Right cardiac atrium (tissue), 5 donors: ENCODE measurements around the gene ATP6V1G1. TPM values are rescaled to one million over a fixed set of nuclear protein-coding genes. Genes with fewer than 3 reads are reported as not detected.
A peak's percentile ranks its signal among the peaks of the same experiment; 100 is the strongest.
"Not testable (repeated sequence)": the region's sequence is repeated elsewhere in the genome, so short reads cannot be mapped to it uniquely, and the experiment has no call there.

Experiments used
- ATAC-seq, 2 donors: fragments of 200-7000 bp; cut with Tn5 transposase; one replicate each; pipeline versions ENCODE4 v1.8.0 to v1.9.1; 2020; ENCODE audit warnings: moderate library complexity in 2 of 2, mild to moderate bottlenecking in 1 of 2
- DNase-seq, 3 donors: peaks; one replicate each; pipeline ENCODE4 v3.0.0-alpha.2; 2020
- H3K27ac ChIP-seq: one replicate; pipeline ENCODE4 v1.5.1; 2013; ENCODE audit warnings: mild to moderate bottlenecking, low read length, control low read depth, moderate library complexity
- H3K27me3 ChIP-seq: one replicate; pipeline ENCODE4 v1.6.1; 2013; ENCODE audit not compliant: control insufficient read depth, insufficient read depth
- H3K4me1 ChIP-seq: one replicate; pipeline ENCODE4 v1.6.1; 2013; ENCODE audit warnings: low read length; ENCODE audit not compliant: control insufficient read depth, insufficient read depth
- H3K4me3 ChIP-seq: one replicate; pipeline ENCODE4 v1.5.1; 2013; ENCODE audit warnings: low read length, control low read depth
- H3K9me3 ChIP-seq: one replicate; pipeline ENCODE4 v1.6.1; 2013; ENCODE audit warnings: low read length; ENCODE audit not compliant: control insufficient read depth
- WGBS: extraction: QIAGEN DNeasy Blood & Tissue Kit; methylation state at CpG from one replicate; pipeline ENCODE4 v1.1.7; 2013; 5-methylcytosine and 5-hydroxymethylcytosine counted together
- intact Hi-C, 4 donors: fragments of 100-400 bp; cut with DNase I; formaldehyde crosslinking; loops; one replicate each; pipeline versions ENCODE4 v1.11.0 to v1.14.0; 2022 to 2023
- polyA plus RNA-seq: library from polyadenylated mRNA; stranded (reverse); fragments of 200-250 nt; gene quantifications from one replicate; pipeline ENCODE4 v1.2.3, GENCODE V29; 2013
- total RNA-seq, 4 donors: library from RNA; stranded (reverse); fragmentation: NEBNext Ultra II Directional; extraction: Animal tissue kit (Norgen Biotek cat#: 25700); gene quantifications; one replicate each; pipeline ENCODE4 v1.2.1, GENCODE V29; 2021
- donor health status: healthy with polysubstance abuse.
- donor health status: DM: no; HTN: yes; CAD: no.
- donor health status: DM: no; HTN: no; CAD: no.
- donor health status: DM: no; HTN: yes; CAD: no; lungs with severe emphysema.
- donor health status: DM: yes; HTN: yes; CAD: no.

The ATP6V1G1 gene
- total and polyA plus RNA-seq, 5 donors = 91.5 to 157 (median 98.9) TPM

DNA sequence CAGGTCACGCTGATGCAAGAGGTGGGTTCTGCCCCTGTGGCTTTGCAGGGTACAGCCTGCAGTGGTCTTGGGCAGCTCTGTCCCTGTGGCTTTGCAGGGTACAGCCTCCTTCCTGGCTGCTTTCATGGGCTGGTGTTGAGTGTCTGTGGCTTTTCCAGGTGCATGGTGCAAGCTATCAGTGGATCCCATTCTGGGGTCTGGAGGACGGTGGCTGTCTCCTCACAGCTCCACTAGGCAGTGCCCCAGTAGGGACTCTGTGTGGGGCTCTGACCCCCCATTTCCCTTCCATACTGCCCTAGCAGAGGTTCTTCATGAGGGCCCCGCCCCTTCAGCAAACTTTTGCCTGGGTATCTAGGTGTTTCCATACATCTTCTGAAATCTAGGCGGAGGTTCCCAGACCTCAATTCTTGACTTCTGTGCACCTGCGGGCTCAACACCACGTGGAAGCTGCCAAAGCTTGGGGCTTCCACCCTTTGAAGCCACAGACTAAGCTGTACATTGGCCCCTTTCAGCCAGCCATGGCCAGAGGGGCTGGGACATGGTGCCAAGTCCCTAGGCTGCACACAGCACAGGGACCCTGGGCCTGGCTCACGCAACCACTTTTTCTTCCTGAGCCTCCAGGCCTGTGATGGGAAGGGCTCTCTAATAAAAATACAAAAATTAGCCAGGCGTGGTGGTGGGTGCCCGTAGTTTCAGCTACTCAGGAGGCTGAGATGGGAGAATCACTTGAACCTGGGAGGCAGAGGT, 13.1 kb downstream of the ATP6V1G1 start:
- ATAC-seq, intact Hi-C loops: not testable (repeated sequence)

DNA sequence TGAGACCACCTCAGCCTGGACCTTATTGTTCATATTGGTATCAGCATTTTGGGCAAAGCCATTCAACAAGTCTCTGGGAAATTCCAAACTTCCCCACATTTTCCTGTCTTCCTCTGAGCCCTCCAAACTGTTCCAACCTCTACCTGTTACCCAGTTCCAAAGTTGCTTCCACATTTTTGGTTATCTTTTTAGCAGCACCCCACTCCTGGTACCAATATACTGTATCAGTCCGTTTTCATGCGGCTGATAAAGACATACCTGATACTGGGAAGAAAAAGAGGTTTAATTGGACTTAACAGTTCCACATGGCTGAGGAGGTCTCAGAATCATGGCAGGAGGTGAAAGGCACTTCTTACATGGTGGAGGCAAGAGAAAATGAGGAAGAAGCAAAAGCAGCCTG, 14.2 kb downstream of the ATP6V1G1 start:
- intact Hi-C loops, H3K4me1 ChIP-seq, H3K9me3 ChIP-seq, H3K4me3 ChIP-seq, DNase-seq, H3K27ac ChIP-seq, ATAC-seq, H3K27me3 ChIP-seq: not testable (repeated sequence)
- 95% methylated on average over 2 of the region's 2 CpGs for WGBS

More for the DNA sequence above, 13.1 kb downstream of the ATP6V1G1 start:
- not testable (repeated sequence) for H3K27me3 ChIP-seq, H3K4me1 ChIP-seq, H3K27ac ChIP-seq, DNase-seq, H3K9me3 ChIP-seq, H3K4me3 ChIP-seq
- 98% methylated on average over 9 of the region's 9 CpGs for WGBS

DNA sequence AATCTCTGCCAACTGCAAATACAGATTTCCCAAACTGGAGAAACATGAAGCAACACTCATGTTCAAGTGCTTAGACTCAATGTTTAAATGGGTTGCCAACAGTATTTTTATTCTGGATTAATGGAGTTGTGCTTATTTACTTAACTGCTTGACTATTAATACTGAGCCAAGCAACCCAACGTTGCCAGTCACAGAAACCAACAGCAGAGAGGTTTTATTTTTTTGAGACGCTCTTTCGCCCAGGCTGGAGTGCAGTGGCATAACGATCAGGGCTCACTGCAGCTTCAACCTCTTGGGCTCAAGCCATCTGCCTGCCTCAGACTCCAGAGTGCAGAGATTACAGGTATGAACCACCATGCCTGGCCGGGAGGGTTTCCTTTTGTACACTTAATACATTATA, 15.1 kb downstream of the ATP6V1G1 start:
- ATAC-seq = no peak
- intact Hi-C loops = no loop called here
- H3K27me3 ChIP-seq = no peaks in the 10 kb centered on the region
- no peak for DNase-seq
- no peak overlapping the region for H3K27ac ChIP-seq
- 89% methylated on average over 5 of the region's 5 CpGs for WGBS
- no peaks in the 10 kb centered on the region for H3K9me3 ChIP-seq
- H3K4me3 ChIP-seq = no peak overlapping the region
- H3K4me1 ChIP-seq = no peaks in the 10 kb centered on the region

DNA sequence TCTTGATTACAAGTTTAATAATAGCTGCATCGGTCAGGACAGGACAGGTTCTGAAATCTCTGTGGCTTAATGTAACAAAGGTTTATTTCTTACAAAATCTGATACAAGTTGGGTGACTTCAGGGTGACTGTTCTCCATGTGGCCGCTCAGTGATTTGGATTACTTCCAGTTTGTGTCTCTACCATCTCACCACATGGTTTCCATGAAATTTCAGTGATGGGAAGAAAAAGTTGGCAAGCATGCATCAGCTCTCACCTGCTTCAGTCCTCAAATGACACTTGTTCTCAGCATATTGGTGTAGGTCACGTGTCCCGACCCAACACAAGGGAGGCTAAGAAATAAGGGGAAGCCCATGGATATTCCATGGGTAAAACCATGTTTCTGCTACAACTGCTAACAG, 15.7 kb downstream of the ATP6V1G1 start:
- Histone ChIP-seq H3K4me1 (no peaks in the 10 kb centered on the region), H3K9me3 (no peaks in the 10 kb centered on the region), H3K27ac (no peak overlapping the region), H3K27me3 (no peaks in the 10 kb centered on the region), H3K4me3 (no peak overlapping the region)
- 94% methylated on average over 4 of the region's 4 CpGs for WGBS
- no peak for ATAC-seq
- intact Hi-C loops = no loop called here
- DNase-seq = no peak

DNA sequence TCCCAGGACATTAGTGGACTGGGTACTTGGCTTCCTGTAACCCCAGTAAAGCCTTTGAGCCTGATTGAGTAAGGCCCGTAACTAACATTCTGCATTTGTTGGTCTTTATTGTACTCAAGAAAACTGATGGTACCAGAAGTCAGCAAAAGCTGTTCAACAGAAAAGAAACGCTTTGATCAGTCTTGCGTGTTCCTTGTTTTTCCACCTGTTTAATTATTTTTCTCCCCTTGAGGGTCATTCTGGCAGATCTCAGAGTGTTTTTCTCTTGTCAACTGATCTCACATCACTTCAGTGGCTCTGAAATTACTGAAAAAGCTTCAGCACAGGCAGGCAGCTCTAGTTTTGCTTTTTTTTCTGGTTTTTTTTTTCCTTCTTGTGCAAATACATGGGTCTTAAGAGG, 17.4 kb downstream of the ATP6V1G1 start:
- no peaks in the 10 kb centered on the region for H3K4me1 ChIP-seq
- no peaks in the 10 kb centered on the region for H3K27me3 ChIP-seq
- WGBS = 95% methylated on average over 3 of the region's 3 CpGs
- ATAC-seq = no peak
- intact Hi-C loops = no loop called here
- H3K27ac ChIP-seq = no peak overlapping the region
- H3K9me3 ChIP-seq = no peaks in the 10 kb centered on the region
- H3K4me3 ChIP-seq = no peak overlapping the region
- DNase-seq = no peak

DNA sequence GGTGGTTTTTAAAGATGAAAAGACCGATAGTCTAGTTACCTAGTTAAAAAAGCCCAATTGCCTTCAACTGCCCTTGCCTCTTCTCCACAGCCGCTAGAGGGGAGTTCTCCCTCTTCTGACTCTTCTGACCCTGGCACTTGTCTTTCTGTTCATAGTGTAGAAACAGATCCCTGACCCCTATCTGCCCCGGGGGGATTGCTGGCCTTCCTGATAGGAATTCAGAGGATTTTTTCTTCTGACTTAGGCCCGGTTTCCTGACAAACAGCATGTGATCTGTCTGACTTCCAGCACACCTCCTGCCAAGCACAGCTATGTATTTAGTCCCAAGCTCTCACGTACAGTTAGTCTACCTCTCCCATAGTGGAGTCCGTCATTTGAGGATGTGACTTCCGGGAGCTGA, 18.5 kb downstream of the ATP6V1G1 start:
- Histone ChIP-seq H3K4me3 (no peak overlapping the region), H3K4me1 (no peaks in the 10 kb centered on the region), H3K27me3 (no peaks in the 10 kb centered on the region), H3K27ac (no peak overlapping the region), H3K9me3 (no peaks in the 10 kb centered on the region)
- DNase-seq (peak in 1 of 3 donors; percentile 54), ATAC-seq (peak in 1 of 2 donors; percentile 39)
- intact Hi-C loops = no loop called here
- 49% methylated on average over 7 of the region's 7 CpGs for WGBS

DNA sequence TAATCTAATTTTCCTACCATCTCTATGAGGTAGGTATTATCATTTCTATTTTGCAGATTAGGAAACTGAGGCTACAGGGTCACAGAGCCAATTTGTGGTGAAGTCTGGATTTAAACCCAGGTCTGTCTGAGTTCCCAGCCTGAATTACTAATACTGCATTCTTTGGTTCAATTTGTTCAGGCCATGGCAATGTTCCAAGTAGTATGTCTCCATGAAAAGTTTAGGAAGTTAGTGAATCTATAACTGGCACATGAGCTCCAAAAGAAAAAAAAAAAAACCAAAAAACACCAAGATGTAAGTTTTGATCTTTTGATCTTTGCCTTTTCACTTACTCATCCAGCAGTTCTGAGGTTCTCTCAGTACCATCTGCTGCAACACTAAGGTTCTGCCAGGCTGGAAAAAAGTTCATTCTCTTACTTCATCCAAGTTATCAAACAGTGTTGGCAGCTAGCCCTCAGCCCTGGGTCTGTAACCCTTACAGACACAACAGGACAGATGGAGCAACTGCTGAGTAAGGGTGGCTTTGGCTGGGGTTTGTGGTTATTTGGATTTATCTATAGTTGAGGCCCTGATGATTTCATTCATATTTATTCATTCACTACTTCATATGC, 19.1 kb downstream of the ATP6V1G1 start:
- Histone ChIP-seq H3K27me3 (no peaks in the 10 kb centered on the region), H3K4me1 (no peaks in the 10 kb centered on the region), H3K4me3 (no peak overlapping the region), H3K9me3 (no peaks in the 10 kb centered on the region), H3K27ac (no peak overlapping the region)
- intact Hi-C loops = no loop called here
- peak; percentile 40 to 55 for ATAC-seq
- DNase-seq = peak; percentile 64 to 81 (median 72)

DNA sequence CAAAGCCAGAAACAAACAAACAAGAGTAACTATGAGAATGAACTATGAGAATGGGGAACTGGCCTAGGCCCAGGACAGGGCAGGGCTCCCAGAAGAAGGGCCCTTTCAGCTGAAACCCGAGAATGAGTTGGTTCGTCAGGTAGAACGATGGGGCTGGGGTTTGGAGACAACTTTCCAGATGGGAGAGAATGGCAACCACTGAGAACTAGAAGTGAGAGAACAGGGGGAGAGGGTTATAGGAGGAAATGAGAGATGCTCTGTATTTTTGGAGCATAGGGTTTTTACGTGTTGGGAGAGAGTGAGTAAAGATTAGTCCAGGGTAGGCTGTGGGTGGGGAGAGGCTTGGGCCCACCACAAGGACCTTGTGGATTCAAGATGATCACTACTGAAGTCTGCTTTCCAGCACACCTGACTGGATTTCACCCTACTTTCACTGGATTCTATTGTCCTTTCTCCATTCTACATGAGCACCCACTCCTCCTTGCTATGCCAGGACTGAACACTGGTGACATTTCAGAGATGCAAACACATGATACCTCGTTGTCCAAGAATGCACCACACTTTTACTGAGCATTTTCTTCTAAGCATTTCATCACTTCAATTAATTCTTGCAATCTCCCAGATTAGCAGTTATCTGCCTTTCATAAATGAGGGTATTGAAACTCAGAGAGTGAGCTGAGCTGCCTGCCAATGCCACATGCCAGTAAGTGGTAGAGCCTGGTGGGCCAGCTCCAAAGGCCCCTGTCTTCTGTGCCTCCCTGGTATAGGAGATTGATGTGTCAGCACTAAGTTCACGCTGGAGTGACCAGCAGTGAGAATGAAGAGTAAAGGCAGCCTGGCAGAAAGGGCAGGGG, 20.3 kb downstream of the ATP6V1G1 start:
- no peaks in the 10 kb centered on the region for H3K4me1 ChIP-seq
- ATAC-seq (no peak), DNase-seq (no peak)
- no peak overlapping the region for H3K27ac ChIP-seq
- no peaks in the 10 kb centered on the region for H3K27me3 ChIP-seq
- no peak overlapping the region for H3K4me3 ChIP-seq
- no peaks in the 10 kb centered on the region for H3K9me3 ChIP-seq
- intact Hi-C loops = no loop called here
- 85% methylated on average over 6 of the region's 6 CpGs for WGBS

DNA sequence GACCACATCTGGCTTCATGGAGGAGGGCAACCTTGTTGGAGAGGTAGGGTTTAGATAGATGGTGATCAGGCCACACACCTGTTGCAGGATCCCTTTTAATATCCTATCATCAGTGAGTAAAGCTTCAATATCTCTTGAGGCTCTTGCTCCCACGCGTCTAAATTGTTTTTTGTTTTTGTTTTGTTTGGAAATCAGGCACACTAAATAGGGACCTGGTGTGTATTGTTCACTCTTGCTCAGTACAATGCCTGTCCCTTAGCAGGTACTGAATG, 20.9 kb downstream of the ATP6V1G1 start:
- Histone ChIP-seq H3K9me3 (no peaks in the 10 kb centered on the region), H3K4me3 (no peak overlapping the region), H3K27ac (no peak overlapping the region), H3K27me3 (no peaks in the 10 kb centered on the region), H3K4me1 (no peaks in the 10 kb centered on the region)
- intact Hi-C loops = no loop called here
- ATAC-seq (no peak), DNase-seq (no peak)
- WGBS = 79% methylated on average over 2 of the region's 2 CpGs

DNA sequence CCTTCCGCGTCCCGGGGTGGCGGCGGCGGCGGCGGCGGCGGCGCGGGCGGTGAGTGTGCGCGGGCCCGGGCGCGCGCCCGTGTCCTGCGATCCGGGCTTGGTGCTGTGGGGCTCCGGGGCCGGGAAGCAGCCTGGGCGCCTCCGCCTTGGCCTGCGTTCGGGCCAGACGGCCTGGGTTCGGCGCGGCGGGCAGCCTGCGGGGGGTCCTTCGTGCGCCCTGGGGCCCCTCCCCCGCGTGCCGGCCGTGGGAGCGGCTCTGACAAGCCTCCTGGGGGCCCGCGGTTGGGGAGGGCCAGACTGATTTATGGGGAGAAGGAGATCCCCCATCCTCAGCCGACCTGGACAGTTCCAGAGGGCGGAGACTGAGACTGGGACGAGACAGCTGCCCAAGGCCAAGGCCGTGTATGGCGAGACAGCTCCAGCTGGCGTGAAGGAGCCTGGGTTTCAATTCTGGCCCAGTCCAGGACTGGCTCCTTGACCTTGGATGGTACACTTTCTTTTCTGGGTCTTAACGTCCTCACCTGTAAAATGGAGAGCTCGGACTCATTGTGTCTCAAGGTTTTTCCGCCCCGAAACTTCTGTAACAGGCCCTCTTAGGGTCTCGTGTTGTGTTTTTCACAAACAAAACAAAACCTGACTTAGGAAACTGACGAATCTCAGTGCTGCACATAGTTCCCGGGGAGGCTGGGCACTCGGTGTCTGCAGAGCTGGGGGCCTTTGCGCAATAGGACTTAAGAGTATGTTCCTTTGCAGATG, 24.1 kb downstream of the ATP6V1G1 start:
- peak overlapping the region; percentile 76 for H3K4me3 ChIP-seq
- no peaks in the 10 kb centered on the region for H3K27me3 ChIP-seq
- 5% methylated on average over 58 of the region's 58 CpGs for WGBS
- intact Hi-C loops = loop anchor here in 1 of 4 donors (10.0 kb wide), 1 partner anchor 107 kb away; the partner anchor contains the start of gene WHRN
- H3K4me1 ChIP-seq = no peaks in the 10 kb centered on the region
- DNase-seq (peak; percentile 61 to 86 (median 81)), ATAC-seq (peak; percentile 87 to 88)
- peak overlapping the region; percentile 44 for H3K27ac ChIP-seq
- no peaks in the 10 kb centered on the region for H3K9me3 ChIP-seq
